ENCODE data around the gene ZNF668.

The ZNF668 gene

DNA sequence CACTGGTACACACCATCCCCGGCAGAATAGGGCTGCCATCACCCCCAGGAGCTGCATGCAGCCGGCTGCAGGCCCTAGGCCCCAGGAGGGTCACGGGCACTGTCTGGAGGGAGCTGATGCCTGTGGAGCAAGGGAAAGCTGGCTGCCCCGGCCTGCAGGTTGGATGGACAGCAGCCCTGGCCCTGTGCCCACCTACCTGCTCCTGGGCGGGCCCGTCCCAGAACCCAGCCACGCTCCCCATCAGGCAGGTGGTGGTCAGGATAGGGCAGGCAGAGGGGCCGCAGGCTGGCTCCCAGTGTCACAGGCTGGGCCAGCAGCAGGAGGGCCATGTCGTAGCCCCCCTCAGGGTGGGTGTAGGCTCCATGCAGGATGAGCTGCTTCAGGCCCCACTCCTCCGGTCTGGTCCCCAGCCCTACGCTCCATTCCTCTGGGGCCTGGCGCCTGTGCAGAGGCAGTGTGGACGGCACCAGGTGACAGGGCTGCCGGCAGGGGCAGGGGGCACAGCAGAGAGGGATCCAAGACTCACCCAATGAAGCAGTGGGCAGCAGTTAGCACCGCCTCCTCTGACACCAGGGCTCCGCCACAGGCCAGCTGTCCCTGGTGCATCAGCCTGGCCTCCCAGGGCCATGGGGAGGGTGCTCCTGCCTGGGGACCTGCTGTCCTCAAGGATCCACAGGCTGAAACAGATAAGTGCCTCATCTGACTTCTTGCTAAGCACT is 10.7 kb upstream of the ZNF668 start:
- DNase-seq (ENCODE audit: low read depth): no peak
- H3K4me3 ChIP-seq (ENCODE audit: low read depth, low read length): no peak overlapping the region
- no peak for TF ChIP-seq CTCF (IDR thresholded peaks at IDR 0.05; ENCODE audit: low read depth, low read length, missing control alignments)

GRCh38 chr16:31083981-31084380 is 9.9 kb upstream of the ZNF668 start:
- TF ChIP-seq CTCF (IDR thresholded peaks at IDR 0.05; ENCODE audit: low read depth, low read length, missing control alignments): no peak
- no peak for DNase-seq (ENCODE audit: low read depth)
- H3K4me3 ChIP-seq (ENCODE audit: low read depth, low read length): no peak overlapping the region

DNA sequence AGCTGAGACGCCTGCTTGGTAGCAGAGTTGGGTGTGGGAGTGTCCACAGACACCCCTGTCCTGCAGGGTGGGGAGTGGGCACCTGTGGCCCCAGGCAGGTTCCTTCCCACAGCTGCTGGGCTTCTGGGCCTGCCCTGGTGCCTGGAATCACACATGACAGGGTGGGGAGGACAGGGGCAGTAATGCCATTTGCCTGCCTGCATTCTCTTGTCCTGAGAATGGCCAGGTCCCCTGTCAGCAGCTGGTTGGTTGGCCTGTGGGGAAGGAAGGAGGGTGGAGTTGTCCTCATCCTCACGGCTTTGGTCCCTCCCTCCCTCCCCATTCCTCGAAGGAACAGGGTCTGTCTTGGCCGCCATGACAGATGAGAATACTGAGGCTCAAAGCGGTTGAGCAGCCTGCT is 9.5 kb upstream of the ZNF668 start:
- no peak for TF ChIP-seq CTCF (IDR thresholded peaks at IDR 0.05; ENCODE audit: low read depth, low read length, missing control alignments)

DNA sequence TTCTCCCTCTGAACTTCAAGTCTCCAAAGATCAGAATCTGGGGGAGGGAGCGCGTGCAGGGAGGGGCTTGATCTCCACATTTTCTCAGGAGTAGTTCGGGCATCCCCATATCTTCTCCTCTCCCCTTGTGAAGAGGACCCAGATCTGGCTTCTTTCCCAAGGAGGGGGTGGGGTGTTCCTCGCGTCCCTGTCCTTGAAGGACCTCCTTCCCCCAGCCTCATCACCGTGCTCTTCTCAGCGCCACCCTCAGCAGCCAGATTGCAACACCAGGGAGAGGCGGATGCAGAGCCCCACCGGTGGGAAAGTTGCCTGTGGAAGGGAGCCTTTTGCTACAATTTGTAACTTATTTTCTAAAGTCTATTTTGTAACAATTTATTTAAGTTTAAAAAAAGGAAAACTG is 9.0 kb upstream of the ZNF668 start:
- H3K4me3 ChIP-seq (ENCODE audit: low read depth, low read length): no peak overlapping the region
- TF ChIP-seq CTCF (IDR thresholded peaks at IDR 0.05; ENCODE audit: low read depth, low read length, missing control alignments): no peak
- DNase-seq (ENCODE audit: low read depth): no peak

More for the DNA sequence above, 9.5 kb upstream of the ZNF668 start:
- H3K4me3 ChIP-seq (ENCODE audit: low read depth, low read length): no peak overlapping the region
- no peak for DNase-seq (ENCODE audit: low read depth)

DNA sequence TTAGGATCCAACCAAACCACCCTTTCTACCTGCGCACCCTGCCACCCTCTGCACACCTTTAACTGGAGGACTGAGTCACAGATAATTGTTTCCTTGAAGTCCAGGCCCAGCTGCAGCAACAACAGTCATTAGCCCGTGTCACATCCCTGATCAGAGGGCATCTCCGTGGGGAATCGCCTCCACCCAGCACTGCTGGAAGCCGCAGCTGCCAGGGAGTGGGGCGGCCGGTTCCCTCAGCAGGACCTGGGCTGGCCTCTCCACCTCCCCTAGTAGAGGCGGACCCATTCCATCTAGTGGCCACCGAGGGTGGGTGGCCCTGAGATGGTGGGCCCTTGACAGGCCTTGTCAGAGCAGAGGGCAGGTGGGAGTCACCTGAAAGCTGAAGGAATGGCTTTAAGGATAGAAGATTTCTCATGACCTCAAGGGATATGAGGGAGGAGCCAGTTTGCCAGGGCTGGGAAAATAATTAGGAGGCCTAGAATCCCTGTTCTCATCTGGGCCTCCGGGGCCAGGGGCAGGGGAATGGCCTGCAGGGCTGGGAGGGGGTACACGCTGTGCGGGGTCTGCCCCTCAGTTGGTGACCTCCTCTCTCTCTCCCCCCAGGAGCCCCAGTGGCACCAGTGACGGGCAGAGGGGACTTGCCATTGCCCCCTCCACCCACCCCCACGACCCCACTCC is 8.5 kb upstream of the ZNF668 start:
- no peak for TF ChIP-seq CTCF (IDR thresholded peaks at IDR 0.05; ENCODE audit: low read depth, low read length, missing control alignments)
- H3K4me3 ChIP-seq (ENCODE audit: low read depth, low read length): no peak overlapping the region
- DNase-seq (ENCODE audit: low read depth): no peak

- TF ChIP-seq CTCF (IDR thresholded peaks at IDR 0.05; ENCODE audit: low read depth, low read length, missing control alignments): no peak
- no peak overlapping the region for H3K4me3 ChIP-seq (ENCODE audit: low read depth, low read length)
Observed at GRCh38 chr16:31081428-31082351, 7.7 kb upstream of the ZNF668 start.

More at GRCh38 chr16:31081428-31082351, 7.7 kb upstream of the ZNF668 start:
- no peak for DNase-seq (ENCODE audit: low read depth)
